Measurements from ENCODE around the gene RAB5IF. TPM values are rescaled to one million over a fixed set of nuclear protein-coding genes. Genes with fewer than 3 reads are reported as not detected.

RAB5IF gene
- total and polyA plus RNA-seq, 2 of the 13 experiments (the other 11 are each of a cell fraction or from before 2014, with no cell fraction given) = 261 to 305 TPM

GRCh38 chr20:36573103-36573797, 32.3 kb upstream of the RAB5IF start, which contains the start of gene TGIF2 (continued):
- TF ChIP-seq ZNF292 (CRISPR knock-in tag; IDR thresholded peaks at IDR 0.05; ENCODE audit: borderline replicate concordance, low read depth) = 0 out of 2 replicates have a peak, but pooled peaks have one; percentile 28
- TF ChIP-seq IRF1 (CRISPR knock-in tag; IDR thresholded peaks at IDR 0.05; ENCODE audit: low read depth) = no peak
- TF ChIP-seq ATF7 (IDR thresholded peaks at IDR 0.05) = no peak
- TF ChIP-seq ATF7 (CRISPR knock-in tag; IDR thresholded peaks at IDR 0.05) = no peak
- peak; percentile 72 for TF ChIP-seq ZNF446 (CRISPR knock-in tag; IDR thresholded peaks at IDR 0.05)
- peak; percentile 95 for TF ChIP-seq ELF3 (CRISPR knock-in tag; IDR thresholded peaks at IDR 0.05)
- 0 out of 2 replicates have a peak, but pooled peaks have one; percentile 18 for TF ChIP-seq MTA3 (CRISPR knock-in tag; IDR thresholded peaks at IDR 0.05)
- TF ChIP-seq ZNF546 (CRISPR knock-in tag; conservative IDR thresholded peaks at IDR 0.05) = no peak; the same call in 1 of the 2 replicates
- peak; percentile 84 for TF ChIP-seq HDAC1 (CRISPR knock-in tag; IDR thresholded peaks at IDR 0.05)
- TF ChIP-seq ZNF33A (CRISPR knock-in tag; IDR thresholded peaks at IDR 0.05; ENCODE audit: borderline replicate concordance) = no peak
- TF ChIP-seq ZBTB25 (CRISPR knock-in tag; IDR thresholded peaks at IDR 0.05) = peak; percentile 63; the same call in 1 of the 2 replicates
- no peak for TF ChIP-seq TBP (CRISPR knock-in tag; IDR thresholded peaks at IDR 0.05)
- peak; percentile 31; the same call in 1 of the 2 replicates for TF ChIP-seq SIX1 (CRISPR knock-in tag; IDR thresholded peaks at IDR 0.05; ENCODE audit: borderline replicate concordance)
- TF ChIP-seq KLF11 (CRISPR knock-in tag; IDR thresholded peaks at IDR 0.05) = no peak
- TF ChIP-seq CBX1 (IDR thresholded peaks at IDR 0.05; ENCODE audit: low read depth) = peak; percentile 22
- peak; percentile 72; the same call in 1 of the 2 replicates for TF ChIP-seq CBFB (CRISPR knock-in tag; IDR thresholded peaks at IDR 0.05)
- TF ChIP-seq, protein P1, sequence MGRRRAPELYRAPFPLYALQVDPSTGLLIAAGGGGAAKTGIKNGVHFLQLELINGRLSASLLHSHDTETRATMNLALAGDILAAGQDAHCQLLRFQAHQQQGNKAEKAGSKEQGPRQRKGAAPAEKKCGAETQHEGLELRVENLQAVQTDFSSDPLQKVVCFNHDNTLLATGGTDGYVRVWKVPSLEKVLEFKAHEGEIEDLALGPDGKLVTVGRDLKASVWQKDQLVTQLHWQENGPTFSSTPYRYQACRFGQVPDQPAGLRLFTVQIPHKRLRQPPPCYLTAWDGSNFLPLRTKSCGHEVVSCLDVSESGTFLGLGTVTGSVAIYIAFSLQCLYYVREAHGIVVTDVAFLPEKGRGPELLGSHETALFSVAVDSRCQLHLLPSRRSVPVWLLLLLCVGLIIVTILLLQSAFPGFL (CRISPR knock-in tag; IDR thresholded peaks at IDR 0.05) = 0 out of 2 replicates have a peak, but pooled peaks have one; percentile 71
- TF ChIP-seq ZNF616 (CRISPR knock-in tag; IDR thresholded peaks at IDR 0.05; ENCODE audit: low read depth) = no peak; the same call in none of the 2 replicates
- 0 out of 2 replicates have a peak, but pooled peaks have one; percentile 72 for TF ChIP-seq FOXC1 (CRISPR knock-in tag; IDR thresholded peaks at IDR 0.05; ENCODE audit: borderline replicate concordance)
- TF ChIP-seq, protein P2, sequence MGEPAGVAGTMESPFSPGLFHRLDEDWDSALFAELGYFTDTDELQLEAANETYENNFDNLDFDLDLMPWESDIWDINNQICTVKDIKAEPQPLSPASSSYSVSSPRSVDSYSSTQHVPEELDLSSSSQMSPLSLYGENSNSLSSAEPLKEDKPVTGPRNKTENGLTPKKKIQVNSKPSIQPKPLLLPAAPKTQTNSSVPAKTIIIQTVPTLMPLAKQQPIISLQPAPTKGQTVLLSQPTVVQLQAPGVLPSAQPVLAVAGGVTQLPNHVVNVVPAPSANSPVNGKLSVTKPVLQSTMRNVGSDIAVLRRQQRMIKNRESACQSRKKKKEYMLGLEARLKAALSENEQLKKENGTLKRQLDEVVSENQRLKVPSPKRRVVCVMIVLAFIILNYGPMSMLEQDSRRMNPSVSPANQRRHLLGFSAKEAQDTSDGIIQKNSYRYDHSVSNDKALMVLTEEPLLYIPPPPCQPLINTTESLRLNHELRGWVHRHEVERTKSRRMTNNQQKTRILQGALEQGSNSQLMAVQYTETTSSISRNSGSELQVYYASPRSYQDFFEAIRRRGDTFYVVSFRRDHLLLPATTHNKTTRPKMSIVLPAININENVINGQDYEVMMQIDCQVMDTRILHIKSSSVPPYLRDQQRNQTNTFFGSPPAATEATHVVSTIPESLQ (CRISPR knock-in tag; conservative IDR thresholded peaks at IDR 0.05) = 0 out of 2 replicates have a peak, but pooled peaks have one; percentile 37
- TF ChIP-seq KMT2B (CRISPR knock-in tag; IDR thresholded peaks at IDR 0.05) = peak; percentile 81
- no peak for TF ChIP-seq MAFF (IDR thresholded peaks at IDR 0.05; ENCODE audit: low read depth, low read length)
- TF ChIP-seq FOXO1 (CRISPR knock-in tag; IDR thresholded peaks at IDR 0.05) = no peak
- TF ChIP-seq SNRNP70 (IDR thresholded peaks at IDR 0.05; ENCODE audit: low read depth, low read length) = no peak
- TF ChIP-seq, protein P3, sequence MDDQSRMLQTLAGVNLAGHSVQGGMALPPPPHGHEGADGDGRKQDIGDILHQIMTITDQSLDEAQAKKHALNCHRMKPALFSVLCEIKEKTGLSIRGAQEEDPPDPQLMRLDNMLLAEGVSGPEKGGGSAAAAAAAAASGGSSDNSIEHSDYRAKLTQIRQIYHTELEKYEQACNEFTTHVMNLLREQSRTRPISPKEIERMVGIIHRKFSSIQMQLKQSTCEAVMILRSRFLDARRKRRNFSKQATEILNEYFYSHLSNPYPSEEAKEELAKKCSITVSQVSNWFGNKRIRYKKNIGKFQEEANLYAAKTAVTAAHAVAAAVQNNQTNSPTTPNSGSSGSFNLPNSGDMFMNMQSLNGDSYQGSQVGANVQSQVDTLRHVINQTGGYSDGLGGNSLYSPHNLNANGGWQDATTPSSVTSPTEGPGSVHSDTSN (CRISPR knock-in tag; IDR thresholded peaks at IDR 0.05; ENCODE audit: borderline replicate concordance) = no peak

Data from HepG2 (cell line).